GM06990 (cell line): Measurements from ENCODE around the gene TRAF3IP3.

Experiments
- DNase-seq: peaks from one replicate; pipeline ENCODE4 v3.0.0-alpha.2; 2011; ENCODE audit not compliant: insufficient read length; ENCODE audit errors: extremely low read depth
- H3K27me3 ChIP-seq: replicated peaks from 2 replicates; pipeline ENCODE4 v1.6.0; 2011; ENCODE audit warnings: low read length; ENCODE audit not compliant: control insufficient read depth, insufficient read depth
- H3K36me3 ChIP-seq: 2 replicates; pipeline ENCODE4 v1.5.1; 2011; ENCODE audit warnings: low read length; ENCODE audit not compliant: control insufficient read depth, insufficient read depth
- H3K4me3 ChIP-seq: replicated peaks from 2 replicates; pipeline ENCODE4 v1.5.1; 2011; ENCODE audit warnings: low read depth, mild to moderate bottlenecking, control low read depth, low read length
- CTCF ChIP-seq: IDR thresholded peaks from 2 replicates; pipeline ENCODE4 v1.5.1; 2011; ENCODE audit warnings: low read length, control low read depth, mild to moderate bottlenecking, inconsistent platforms; ENCODE audit not compliant: insufficient read depth, poor library complexity, severe bottlenecking

The TRAF3IP3 gene

GRCh38 chr1:209755926-209756614 lies at the start of gene TRAF3IP3:
Gene TRAF3IP3 (plus strand): TSS chr1:209756053. CDS start chr1:209760040, 3,987 bp downstream.
- DNase-seq = peak; percentile 69
- TF ChIP-seq CTCF = no peak
- peak within 1 kb of the TSS; percentile 70 for H3K4me3 ChIP-seq
- peaks cover 13% of the 10 kb centered on the region for H3K36me3 ChIP-seq
- H3K27me3 ChIP-seq = no peaks in the 10 kb centered on the region

- H3K27me3 ChIP-seq = no peaks in the 10 kb centered on the region
- H3K4me3 ChIP-seq = no peak overlapping the region
- no peak for DNase-seq
- H3K36me3 ChIP-seq = no peaks in the 10 kb centered on the region
- TF ChIP-seq CTCF = no peak
Measured at GRCh38 chr1:209706622-209707021, 49.2 kb upstream of the TRAF3IP3 start.

GRCh38 chr1:209707308-209707707 lies 48.5 kb upstream of the TRAF3IP3 start:
- no peak for TF ChIP-seq CTCF
- DNase-seq = no peak
- H3K36me3 ChIP-seq = no peaks in the 10 kb centered on the region
- H3K4me3 ChIP-seq = no peak overlapping the region
- no peaks in the 10 kb centered on the region for H3K27me3 ChIP-seq

- H3K27me3 ChIP-seq = no peaks in the 10 kb centered on the region
- H3K4me3 ChIP-seq = no peak overlapping the region
- no peak for DNase-seq
- H3K36me3 ChIP-seq = no peaks in the 10 kb centered on the region
- TF ChIP-seq CTCF = no peak
Measured at GRCh38 chr1:209708297-209708696, 47.6 kb upstream of the TRAF3IP3 start.

GRCh38 chr1:209710093-209710492 lies 45.8 kb upstream of the TRAF3IP3 start:
- Histone ChIP-seq H3K36me3 (no peaks in the 10 kb centered on the region), H3K4me3 (no peak overlapping the region), H3K27me3 (no peaks in the 10 kb centered on the region)
- no peak for DNase-seq
- TF ChIP-seq CTCF = no peak

- Histone ChIP-seq H3K36me3 (no peaks in the 10 kb centered on the region), H3K4me3 (no peak overlapping the region), H3K27me3 (no peaks in the 10 kb centered on the region)
- TF ChIP-seq CTCF = no peak
- no peak for DNase-seq
Measured at GRCh38 chr1:209710847-209711246, 45.0 kb upstream of the TRAF3IP3 start.
